Measurements from ENCODE around the gene FBXL17. TPM values are rescaled to one million over a fixed set of nuclear protein-coding genes. Genes with fewer than 3 reads are reported as not detected.

Gene FBXL17
- total RNA-seq, 1 experiment from 2014 or later = 18.2 TPM

DNA sequence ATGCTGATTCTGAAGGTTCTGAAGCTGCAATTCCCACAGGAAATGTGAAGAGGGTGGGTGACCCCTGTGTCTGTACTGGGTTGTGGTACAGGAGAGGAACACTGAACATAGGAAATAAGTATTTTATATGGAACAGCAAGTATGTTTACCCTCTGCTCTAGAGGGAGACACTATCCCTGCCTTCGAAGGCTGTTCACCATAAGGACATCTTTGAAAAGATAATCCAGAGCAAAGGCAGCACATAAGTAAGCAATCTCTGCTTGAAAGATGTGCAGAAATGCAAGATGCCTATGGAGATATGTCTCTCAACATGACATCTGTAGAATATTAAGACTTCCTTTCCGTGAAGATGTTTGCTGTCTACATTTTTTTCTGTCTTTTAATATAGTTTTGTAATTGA is 526.7 kb downstream of the FBXL17 start:
- H3K4me1 Mint-ChIP-seq (ENCODE audit: insufficient read depth, unreplicated experiment) = no peaks in the 10 kb centered on the region
- no TSS peak for BruUV-seq (replicated peaks)
- H3K9me3 Mint-ChIP-seq (ENCODE audit: unreplicated experiment) = no peaks in the 10 kb centered on the region
- H3K4me3 Mint-ChIP-seq (ENCODE audit: unreplicated experiment) = no peak overlapping the region
- CTCF ChIA-PET = no interaction called here
- POLR2A ChIA-PET = no interaction called here
- H3K27ac Mint-ChIP-seq (ENCODE audit: low read depth, unreplicated experiment) = no peak overlapping the region
- H3K36me3 Mint-ChIP-seq (ENCODE audit: insufficient read depth, unreplicated experiment) = peaks cover 11% of the 10 kb centered on the region
- no peak for TF ChIP-seq CTCF (IDR thresholded peaks at IDR 0.05; ENCODE audit: unreplicated experiment)
- no peaks in the 10 kb centered on the region for H3K27me3 Mint-ChIP-seq (ENCODE audit: insufficient read depth, unreplicated experiment)
- DNase-seq (ENCODE audit: unreplicated experiment) = no peak
- intact Hi-C loops (cut with micrococcal nuclease) = no loop called here

DNA sequence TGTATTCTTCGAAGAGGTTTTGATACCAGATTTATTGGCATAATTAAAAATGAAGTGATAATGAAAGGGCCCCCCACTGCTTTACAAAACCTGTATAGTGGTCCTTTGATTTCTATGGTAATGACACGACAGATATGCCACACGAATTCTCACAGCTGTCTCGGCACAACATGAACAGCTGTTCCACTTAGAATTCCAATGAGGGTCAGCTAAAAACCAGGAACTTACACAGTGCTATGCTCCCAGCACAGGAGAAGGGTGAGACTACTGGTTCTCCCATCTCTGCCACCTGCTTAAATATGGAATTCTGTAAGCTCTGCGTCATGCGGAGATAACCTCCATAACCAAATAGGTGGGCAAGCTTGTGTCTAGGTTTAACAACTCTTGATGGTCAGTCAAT is 528.2 kb downstream of the FBXL17 start:
- H3K27ac Mint-ChIP-seq (ENCODE audit: low read depth, unreplicated experiment) = no peak overlapping the region
- no peaks in the 10 kb centered on the region for H3K4me1 Mint-ChIP-seq (ENCODE audit: insufficient read depth, unreplicated experiment)
- no peaks in the 10 kb centered on the region for H3K27me3 Mint-ChIP-seq (ENCODE audit: insufficient read depth, unreplicated experiment)
- CTCF ChIA-PET = no interaction called here
- BruUV-seq (replicated peaks) = no TSS peak
- H3K36me3 Mint-ChIP-seq (ENCODE audit: insufficient read depth, unreplicated experiment) = peaks cover 11% of the 10 kb centered on the region
- intact Hi-C loops (cut with micrococcal nuclease) = no loop called here
- POLR2A ChIA-PET = no interaction called here
- no peak overlapping the region for H3K4me3 Mint-ChIP-seq (ENCODE audit: unreplicated experiment)
- no peak for TF ChIP-seq CTCF (IDR thresholded peaks at IDR 0.05; ENCODE audit: unreplicated experiment)
- no peak for DNase-seq (ENCODE audit: unreplicated experiment)
- no peaks in the 10 kb centered on the region for H3K9me3 Mint-ChIP-seq (ENCODE audit: unreplicated experiment)

DNA sequence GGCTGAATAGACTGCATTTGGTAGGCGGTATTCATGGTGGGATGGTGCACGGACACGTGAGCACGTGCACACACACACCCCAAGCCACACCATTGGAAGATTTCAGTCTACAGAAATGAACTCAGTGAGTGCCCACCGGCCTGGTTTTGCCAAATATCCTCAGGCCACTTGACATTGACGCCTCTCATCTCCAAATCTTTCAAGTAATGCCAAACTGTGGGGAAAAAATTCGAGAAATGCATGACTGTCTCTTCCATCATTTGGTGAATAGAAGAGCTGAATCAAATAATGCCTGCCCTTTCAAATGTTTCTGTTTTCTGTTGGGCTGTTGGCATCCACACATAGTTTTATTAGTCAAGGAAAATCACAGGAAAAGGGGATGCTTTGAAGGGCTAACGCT is 528.9 kb downstream of the FBXL17 start:
- Mint-ChIP-seq H3K27me3 (ENCODE audit: insufficient read depth, unreplicated experiment) (no peaks in the 10 kb centered on the region), H3K9me3 (ENCODE audit: unreplicated experiment) (no peaks in the 10 kb centered on the region), H3K4me3 (ENCODE audit: unreplicated experiment) (no peak overlapping the region), H3K27ac (ENCODE audit: low read depth, unreplicated experiment) (no peak overlapping the region), H3K36me3 (ENCODE audit: insufficient read depth, unreplicated experiment) (peaks cover 11% of the 10 kb centered on the region), H3K4me1 (ENCODE audit: insufficient read depth, unreplicated experiment) (no peaks in the 10 kb centered on the region)
- BruUV-seq (replicated peaks) = no TSS peak
- no peak for TF ChIP-seq CTCF (IDR thresholded peaks at IDR 0.05; ENCODE audit: unreplicated experiment)
- POLR2A ChIA-PET = no interaction called here
- CTCF ChIA-PET = interaction anchor here (0.6 kb wide), 1 partner anchor 50 kb away, joined by 3 read pairs; no protein-coding TSS in a partner anchor
- DNase-seq (ENCODE audit: unreplicated experiment) = no peak
- intact Hi-C loops (cut with micrococcal nuclease) = no loop called here

DNA sequence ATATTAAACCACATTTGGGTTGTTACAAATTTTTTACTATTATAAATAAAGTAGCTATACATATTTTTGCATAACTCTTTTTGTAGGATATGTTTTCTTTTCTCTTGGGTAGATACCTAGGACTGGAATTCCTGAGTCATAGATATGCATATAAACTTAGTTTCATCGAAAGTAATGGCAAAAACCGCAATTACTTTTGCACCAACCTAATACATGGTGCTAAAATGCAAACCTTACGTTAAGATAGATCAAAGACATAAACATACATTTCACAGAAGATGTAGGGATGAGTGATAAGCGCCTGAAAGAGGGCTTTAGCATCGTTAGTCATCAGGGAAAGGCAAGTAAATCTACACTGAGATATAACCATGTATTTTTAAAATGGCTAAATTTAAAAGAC is 532.8 kb downstream of the FBXL17 start:
- Mint-ChIP-seq H3K27ac (ENCODE audit: low read depth, unreplicated experiment) (no peak overlapping the region), H3K4me1 (ENCODE audit: insufficient read depth, unreplicated experiment) (no peaks in the 10 kb centered on the region), H3K9me3 (ENCODE audit: unreplicated experiment) (no peaks in the 10 kb centered on the region), H3K27me3 (ENCODE audit: insufficient read depth, unreplicated experiment) (peaks cover 10% of the 10 kb centered on the region), H3K4me3 (ENCODE audit: unreplicated experiment) (no peak overlapping the region), H3K36me3 (ENCODE audit: insufficient read depth, unreplicated experiment) (no peaks in the 10 kb centered on the region)
- no TSS peak for BruUV-seq (replicated peaks)
- intact Hi-C loops (cut with micrococcal nuclease) = no loop called here
- CTCF ChIA-PET = interaction anchor here (0.6 kb wide), 1 partner anchor 205 kb away, joined by 3 read pairs; no protein-coding TSS in a partner anchor
- POLR2A ChIA-PET = no interaction called here
- no peak for TF ChIP-seq CTCF (IDR thresholded peaks at IDR 0.05; ENCODE audit: unreplicated experiment)
- no peak for DNase-seq (ENCODE audit: unreplicated experiment)
